CD4-positive, alpha-beta memory T cell (primary cell): ENCODE data around the gene RPE. TPM values are rescaled to one million over a fixed set of nuclear protein-coding genes. Genes with fewer than 3 reads are reported as not detected.

Experiments used
- CTCF ChIA-PET: fragments of 350-600 bp; sonication (Branson Sonifier 250); formaldehyde crosslinking; loops from one replicate; lab custom pipeline; 2021; ENCODE audit warnings: inconsistent platforms; ENCODE audit not compliant: partially characterized antibody; lab: Charles Lee
- POLR2A ChIA-PET: fragments of 350-600 bp; sonication (Branson Sonifier 250); formaldehyde crosslinking; loops from one replicate; lab custom pipeline; 2021; ENCODE audit not compliant: partially characterized antibody; lab: Charles Lee
- DNase-seq, 5 donors: peaks; one replicate each; pipeline versions ENCODE4 v3.0.0 to v3.0.0-alpha.2; 2020 to 2022; ENCODE audit warnings: mixed read lengths in 1 of 5
- H3K27ac ChIP-seq: one replicate; pipeline ENCODE4 v1.7.0; 2013; ENCODE audit warnings: low read depth, low read length
- H3K27me3 ChIP-seq: 2 replicates; pipeline ENCODE4 v1.7.0; 2013; ENCODE audit warnings: mild to moderate bottlenecking, low read length, moderate library complexity; ENCODE audit not compliant: insufficient read depth
- H3K36me3 ChIP-seq: 2 replicates; pipeline ENCODE4 v1.7.0; 2013; ENCODE audit warnings: mild to moderate bottlenecking, low read length, moderate library complexity; ENCODE audit not compliant: insufficient read depth
- H3K4me1 ChIP-seq: 2 replicates; pipeline ENCODE4 v1.7.0; 2013; ENCODE audit warnings: mild to moderate bottlenecking, low read length, moderate library complexity; ENCODE audit not compliant: insufficient read depth
- H3K4me3 ChIP-seq, 2 donors: one replicate each; pipeline ENCODE4 v1.7.0; 2013; ENCODE audit warnings: low read length in 2 of 2, mild to moderate bottlenecking in 1 of 2
- H3K9me3 ChIP-seq, 2 donors: one replicate each; pipeline ENCODE4 v1.7.0; 2013; ENCODE audit warnings: low read length in 2 of 2, control low read depth in 1 of 2; ENCODE audit not compliant: control insufficient read depth in 1 of 2
- H3K27ac Mint-ChIP-seq, 7 donors: one replicate each; pipeline ENCODE4 v1.8.0; 2020 to 2021; ENCODE audit warnings: mixed read lengths in 7 of 7, mild to moderate bottlenecking in 6 of 7, inconsistent platforms in 3 of 7, moderate library complexity in 3 of 7
- H3K27me3 Mint-ChIP-seq, 2 donors: one replicate each; pipeline ENCODE4 v1.8.0; 2020 to 2021; ENCODE audit warnings: mixed read lengths in 2 of 2
- H3K36me3 Mint-ChIP-seq, 2 donors: one replicate each; pipeline ENCODE4 v1.8.0; 2020 to 2021; ENCODE audit warnings: mixed read lengths in 2 of 2, inconsistent platforms in 1 of 2, mild to moderate bottlenecking in 1 of 2
- H3K4me1 Mint-ChIP-seq, 4 donors: one replicate each; pipeline ENCODE4 v1.8.0; 2020 to 2021; ENCODE audit warnings: mixed read lengths in 4 of 4, mild to moderate bottlenecking in 1 of 4
- H3K4me3 Mint-ChIP-seq, 8 donors: one replicate each; pipeline ENCODE4 v1.8.0; 2020 to 2021; ENCODE audit warnings: mixed read lengths in 8 of 8, mild to moderate bottlenecking in 7 of 8, moderate library complexity in 6 of 8, inconsistent platforms in 3 of 8
- H3K9me3 Mint-ChIP-seq, 8 donors: one replicate each; pipeline ENCODE4 v1.8.0; 2020 to 2021; ENCODE audit warnings: mixed read lengths in 8 of 8, mild to moderate bottlenecking in 5 of 8, inconsistent platforms in 3 of 8, moderate library complexity in 1 of 8
- intact Hi-C: fragments of 100-400 bp; cut with micrococcal nuclease; formaldehyde crosslinking; loops from one replicate; pipeline ENCODE4 v1.15.1; 2023
- polyA plus RNA-seq, 2 donors: library from polyadenylated mRNA; unstranded; fragments of 300-500 nt; fragmentation: Illumina TruSeq; gene quantifications; one replicate each; pipeline ENCODE4 v1.2.3, GENCODE V29; 2021
- total RNA-seq, 2 experiments: library from RNA; stranded (reverse); gene quantifications; one replicate each; pipeline ENCODE4 v1.2.3, GENCODE V29; 2021

The RPE gene
- total and polyA plus RNA-seq, 4 experiments from 2014 or later = 15.0 to 39.9 (median 27.6) TPM

DNA sequence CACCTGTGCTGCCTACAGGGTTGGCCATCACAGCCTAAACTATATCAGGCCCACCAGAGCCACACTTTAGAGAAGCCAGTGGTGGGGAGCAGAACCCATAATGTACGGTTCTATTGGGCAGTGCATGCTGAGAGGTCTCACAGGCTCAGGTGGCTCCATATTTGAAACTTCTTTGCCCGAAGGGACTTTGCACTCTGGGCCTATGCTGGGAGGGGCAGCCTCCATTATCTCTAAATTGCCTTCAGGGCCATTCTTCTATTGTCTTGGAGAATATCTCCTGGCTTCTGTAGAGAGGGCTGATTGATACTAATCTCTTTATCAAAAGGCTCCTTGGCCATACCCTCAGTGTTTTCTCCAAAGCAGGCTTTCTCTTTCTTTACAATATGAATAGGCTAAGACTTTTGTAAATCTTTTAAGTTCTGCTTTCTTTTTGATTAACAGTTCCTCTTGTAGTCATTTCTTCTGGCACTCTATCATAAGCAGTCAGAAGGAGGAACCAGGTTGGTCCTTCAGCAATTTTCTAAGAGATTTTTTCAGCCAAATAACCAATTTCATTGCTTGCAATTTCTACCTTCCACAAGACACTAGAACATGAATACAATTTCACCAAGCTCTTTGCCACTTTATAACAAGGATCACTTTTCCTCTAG, 44.5 kb downstream of the RPE start:
- ChIA-PET POLR2A (no interaction called here), CTCF (no interaction called here)
- Mint-ChIP-seq H3K4me3 (no peak overlapping the region), H3K27ac (no peak overlapping the region), H3K4me1 (no peaks in the 10 kb centered on the region), H3K27me3 (no peaks in the 10 kb centered on the region), H3K9me3 (peaks cover 0 to 13% (median 2%) of the 10 kb centered on the region in 8 donors), H3K36me3 (peaks cover 17 to 38% of the 10 kb centered on the region in 2 donors)
- intact Hi-C loops = no loop called here
- Histone ChIP-seq H3K4me1 (no peaks in the 10 kb centered on the region), H3K4me3 (no peak overlapping the region), H3K27me3 (no peaks in the 10 kb centered on the region), H3K27ac (no peak overlapping the region), H3K36me3 (no peaks in the 10 kb centered on the region), H3K9me3 (no peaks in the 10 kb centered on the region)
- no peak for DNase-seq

DNA sequence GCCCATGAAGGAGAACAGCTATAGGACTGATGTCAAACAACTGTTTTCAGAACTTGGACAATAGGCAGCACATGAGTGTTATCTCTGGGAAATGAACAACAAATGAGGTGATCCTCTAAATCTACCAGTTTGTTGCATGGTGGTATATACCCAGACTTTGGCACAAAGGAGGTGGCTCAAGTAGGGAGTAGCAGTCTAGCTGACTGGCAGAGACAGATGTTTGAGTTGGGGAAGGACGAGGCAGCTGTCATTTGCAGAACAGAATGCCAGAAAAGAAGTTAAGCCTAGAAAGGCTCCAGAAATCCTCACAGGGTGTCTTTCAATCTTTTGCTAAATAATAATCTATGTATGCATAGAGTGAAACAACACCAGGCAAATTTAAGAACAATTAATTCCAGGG, 47.4 kb downstream of the RPE start:
- no peaks in the 10 kb centered on the region for H3K27me3 Mint-ChIP-seq
- no peak overlapping the region for H3K27ac Mint-ChIP-seq
- no peak for DNase-seq
- peaks cover 0 to 23% (median 7%) of the 10 kb centered on the region in 8 donors for H3K9me3 Mint-ChIP-seq
- Histone ChIP-seq H3K9me3 (no peaks in the 10 kb centered on the region), H3K36me3 (no peaks in the 10 kb centered on the region), H3K27me3 (no peaks in the 10 kb centered on the region), H3K27ac (no peak overlapping the region), H3K4me1 (no peaks in the 10 kb centered on the region), H3K4me3 (no peak overlapping the region)
- intact Hi-C loops = no loop called here
- H3K4me1 Mint-ChIP-seq = no peaks in the 10 kb centered on the region
- ChIA-PET POLR2A (interaction anchor here (0.6 kb wide), 1 partner anchor 24 kb away, joined by 3 read pairs; no protein-coding TSS in a partner anchor), CTCF (no interaction called here)
- peaks cover 10 to 45% of the 10 kb centered on the region in 2 donors for H3K36me3 Mint-ChIP-seq
- H3K4me3 Mint-ChIP-seq = no peak overlapping the region

DNA sequence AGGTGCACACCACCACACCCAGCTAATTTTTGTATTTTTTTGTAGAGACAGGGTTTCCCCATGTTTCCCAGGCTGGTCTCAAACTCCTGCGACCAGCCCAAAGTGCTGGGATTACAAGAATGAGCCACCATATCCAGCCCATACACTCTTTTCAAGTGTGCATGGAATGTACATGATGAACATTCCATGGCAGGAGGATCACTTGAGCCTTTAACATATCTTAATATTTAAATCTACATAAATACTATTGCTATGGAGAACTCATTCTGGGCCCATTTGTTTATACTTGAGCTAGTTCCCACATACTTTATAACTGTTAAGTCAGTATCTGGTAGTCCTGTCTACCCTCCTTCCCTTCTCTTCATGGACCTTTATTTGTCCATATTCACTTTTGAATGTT, 48.4 kb downstream of the RPE start:
- DNase-seq = no peak
- no peak overlapping the region for H3K4me3 Mint-ChIP-seq
- peaks cover 17 to 44% of the 10 kb centered on the region in 2 donors for H3K36me3 Mint-ChIP-seq
- no peaks in the 10 kb centered on the region for H3K27me3 Mint-ChIP-seq
- H3K9me3 Mint-ChIP-seq = peaks cover 4 to 33% (median 16%) of the 10 kb centered on the region in 8 donors
- intact Hi-C loops = no loop called here
- H3K4me1 Mint-ChIP-seq = no peaks in the 10 kb centered on the region
- no peak overlapping the region for H3K27ac Mint-ChIP-seq
- POLR2A ChIA-PET = interaction anchor here (0.6 kb wide), 1 partner anchor 152 kb away, joined by 3 read pairs; no protein-coding TSS in a partner anchor
- no peak overlapping the region for H3K27ac ChIP-seq
- H3K9me3 ChIP-seq = peaks cover 0 to 4% of the 10 kb centered on the region in 2 donors
- CTCF ChIA-PET = interaction anchor here (1.0 kb wide), 1 partner anchor 8 kb away, joined by 3 read pairs; no protein-coding TSS in a partner anchor
- H3K27me3 ChIP-seq = no peaks in the 10 kb centered on the region
- no peak overlapping the region for H3K4me3 ChIP-seq
- no peaks in the 10 kb centered on the region for H3K36me3 ChIP-seq
- H3K4me1 ChIP-seq = no peaks in the 10 kb centered on the region

DNA sequence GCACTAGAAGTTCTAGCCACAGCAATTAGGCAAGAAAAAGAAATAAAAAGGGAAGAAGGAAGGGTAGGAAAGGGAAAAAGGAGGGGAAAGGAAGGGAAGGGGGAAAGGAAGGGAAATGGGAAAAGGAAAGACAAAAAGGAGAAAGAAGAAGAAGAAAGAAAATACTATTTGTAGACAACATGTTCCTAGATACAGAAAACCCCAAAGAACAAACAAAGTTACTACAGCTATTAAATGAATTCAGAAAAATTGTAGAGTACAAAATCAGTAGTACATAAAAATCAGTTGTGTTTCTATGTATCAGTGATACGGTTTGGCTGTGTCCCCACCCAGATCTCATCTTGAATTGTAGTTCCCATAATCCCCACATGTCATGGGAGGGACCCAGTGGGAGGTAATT, 52.3 kb downstream of the RPE start:
- H3K4me1 ChIP-seq = no peaks in the 10 kb centered on the region
- CTCF ChIA-PET = no interaction called here
- POLR2A ChIA-PET = no interaction called here
- H3K4me3 ChIP-seq = no peak overlapping the region
- Mint-ChIP-seq H3K4me3 (no peak overlapping the region), H3K4me1 (no peaks in the 10 kb centered on the region), H3K36me3 (peaks cover 7 to 17% of the 10 kb centered on the region in 2 donors), H3K9me3 (peaks cover 4 to 46% (median 27%) of the 10 kb centered on the region in 8 donors), H3K27ac (no peak overlapping the region), H3K27me3 (no peaks in the 10 kb centered on the region)
- DNase-seq = no peak
- no peaks in the 10 kb centered on the region for H3K27me3 ChIP-seq
- intact Hi-C loops = no loop called here
- H3K9me3 ChIP-seq = peaks cover 0 to 4% of the 10 kb centered on the region in 2 donors
- H3K27ac ChIP-seq = no peak overlapping the region
- no peaks in the 10 kb centered on the region for H3K36me3 ChIP-seq

DNA sequence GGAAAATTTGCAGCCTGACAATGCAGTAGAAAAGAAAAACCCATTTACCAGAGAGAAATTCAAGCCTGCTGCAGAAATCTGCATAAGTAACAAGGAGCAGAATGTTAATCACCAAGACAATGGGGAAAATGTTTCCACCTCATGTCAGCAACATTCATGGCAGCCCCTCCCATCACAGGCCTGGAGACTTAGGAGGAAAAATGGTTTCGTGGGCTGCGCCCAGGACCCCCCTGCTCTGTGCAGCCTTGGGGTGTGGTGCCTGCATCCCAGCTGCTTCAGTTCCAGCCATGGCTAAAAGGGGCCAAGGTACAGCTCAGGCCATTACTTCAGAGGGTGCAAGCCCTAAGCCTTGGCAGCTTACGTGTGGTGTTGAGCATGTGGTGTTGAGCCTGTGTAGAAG, 53.4 kb downstream of the RPE start:
- Mint-ChIP-seq H3K9me3 (peaks cover 4 to 46% (median 31%) of the 10 kb centered on the region in 8 donors), H3K36me3 (peaks cover 7 to 17% of the 10 kb centered on the region in 2 donors), H3K27me3 (no peaks in the 10 kb centered on the region), H3K27ac (no peak overlapping the region), H3K4me1 (no peaks in the 10 kb centered on the region), H3K4me3 (no peak overlapping the region)
- Histone ChIP-seq H3K27me3 (no peaks in the 10 kb centered on the region), H3K4me1 (no peaks in the 10 kb centered on the region), H3K4me3 (no peak overlapping the region), H3K27ac (no peak overlapping the region), H3K36me3 (no peaks in the 10 kb centered on the region), H3K9me3 (peaks cover 0 to 4% of the 10 kb centered on the region in 2 donors)
- intact Hi-C loops = no loop called here
- ChIA-PET POLR2A (no interaction called here), CTCF (no interaction called here)
- DNase-seq = no peak

DNA sequence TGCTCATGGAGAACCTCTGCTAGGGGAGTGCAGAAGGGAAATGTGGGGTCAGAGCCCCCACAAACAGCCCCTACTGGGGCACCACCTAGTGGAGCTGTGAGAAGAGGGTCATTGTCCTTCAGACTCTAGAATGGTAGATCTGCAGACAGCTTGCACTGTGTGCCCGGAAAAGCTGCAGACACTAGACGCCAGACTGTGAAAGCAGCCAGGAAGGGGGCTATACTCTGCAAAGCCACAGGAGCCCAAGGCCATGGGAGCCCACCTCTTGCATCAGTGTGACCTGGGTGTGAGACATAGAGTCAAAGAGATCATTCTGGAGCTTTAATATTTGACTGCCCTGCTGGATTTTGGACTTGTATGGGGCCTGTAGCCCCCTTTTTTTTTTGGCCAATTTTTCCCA, 60.9 kb downstream of the RPE start:
- peaks cover 0 to 5% of the 10 kb centered on the region in 2 donors for H3K36me3 Mint-ChIP-seq
- POLR2A ChIA-PET = no interaction called here

More for the DNA sequence above, 60.9 kb downstream of the RPE start:
- H3K27me3 ChIP-seq = no peaks in the 10 kb centered on the region
- H3K4me1 ChIP-seq = no peaks in the 10 kb centered on the region
- no peaks in the 10 kb centered on the region for H3K36me3 ChIP-seq
- peaks cover 0 to 9% (median 7%) of the 10 kb centered on the region in 8 donors for H3K9me3 Mint-ChIP-seq
- H3K4me3 ChIP-seq = no peak overlapping the region
- H3K4me3 Mint-ChIP-seq = no peak overlapping the region
- H3K27ac Mint-ChIP-seq = no peak overlapping the region
- intact Hi-C loops = no loop called here
- DNase-seq = no peak
- CTCF ChIA-PET = no interaction called here
- no peaks in the 10 kb centered on the region for H3K4me1 Mint-ChIP-seq
- H3K27me3 Mint-ChIP-seq = no peaks in the 10 kb centered on the region
- no peaks in the 10 kb centered on the region for H3K9me3 ChIP-seq
- H3K27ac ChIP-seq = no peak overlapping the region
